WERI-Rb-1 (cell line): ENCODE measurements around the gene HMHB1.
A peak's percentile ranks its signal among the peaks of the same experiment; 100 is the strongest.

ENCODE experiments used
- DNase-seq: peaks from one replicate; pipeline ENCODE4 v3.0.0-alpha.2; 2020
- H3K27ac ChIP-seq: fragments of 250-450 bp; sonication (Bioruptor Pico); 2 replicates; pipeline ENCODE4 v1.5.1; 2020; ENCODE audit warnings: mild to moderate bottlenecking, moderate library complexity
- H3K27me3 ChIP-seq: fragments of 250-450 bp; sonication (Bioruptor Pico); 2 replicates; pipeline ENCODE4 v1.5.1; 2021; ENCODE audit warnings: mild to moderate bottlenecking, low read depth, moderate library complexity; ENCODE audit not compliant: insufficient read depth, severe bottlenecking
- H3K36me3 ChIP-seq: fragments of 250-450 bp; sonication (Bioruptor Pico); 2 replicates; pipeline ENCODE4 v1.5.1; 2020; ENCODE audit warnings: mild to moderate bottlenecking, moderate library complexity
- H3K4me3 ChIP-seq: 2 replicates; pipeline ENCODE4 v1.5.1; 2011; ENCODE audit warnings: low read depth, mild to moderate bottlenecking, control low read depth, low read length
- H3K9me3 ChIP-seq: fragments of 250-450 bp; sonication (Bioruptor Pico); 2 replicates; pipeline ENCODE4 v1.5.1; 2021; ENCODE audit warnings: mild to moderate bottlenecking, moderate library complexity; ENCODE audit not compliant: severe bottlenecking
- TF ChIP-seq, protein P1 (sequence below): IDR thresholded peaks from 2 replicates; pipeline ENCODE4 v1.5.1; 2011; ENCODE audit warnings: low read depth, mild to moderate bottlenecking, control low read depth, inconsistent platforms, low read length

The HMHB1 gene

DNA sequence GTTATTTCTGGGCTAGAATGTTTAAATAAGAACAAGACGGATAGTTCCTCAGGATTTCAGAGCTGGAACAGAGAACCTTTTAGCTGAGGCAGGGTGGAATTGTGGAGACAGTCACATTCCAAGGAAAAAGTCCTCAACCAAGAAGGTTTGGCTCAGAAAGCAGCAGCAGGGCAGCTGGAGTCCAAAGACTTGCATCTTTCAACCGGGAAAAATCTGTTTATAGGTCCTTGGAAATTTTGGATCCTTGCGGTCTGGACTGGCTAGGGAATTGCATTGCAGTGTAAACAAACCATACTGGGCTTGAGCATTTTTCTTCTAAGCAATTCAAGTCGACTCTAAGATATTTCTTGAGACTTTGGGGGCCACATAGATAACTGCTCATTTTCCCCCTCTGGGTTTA, 40.8 kb upstream of the HMHB1 start:
- Histone ChIP-seq H3K9me3 (no peaks in the 10 kb centered on the region), H3K27ac (no peak overlapping the region), H3K36me3 (no peaks in the 10 kb centered on the region), H3K27me3 (no peaks in the 10 kb centered on the region), H3K4me3 (no peak overlapping the region)
- TF ChIP-seq, protein P1, sequence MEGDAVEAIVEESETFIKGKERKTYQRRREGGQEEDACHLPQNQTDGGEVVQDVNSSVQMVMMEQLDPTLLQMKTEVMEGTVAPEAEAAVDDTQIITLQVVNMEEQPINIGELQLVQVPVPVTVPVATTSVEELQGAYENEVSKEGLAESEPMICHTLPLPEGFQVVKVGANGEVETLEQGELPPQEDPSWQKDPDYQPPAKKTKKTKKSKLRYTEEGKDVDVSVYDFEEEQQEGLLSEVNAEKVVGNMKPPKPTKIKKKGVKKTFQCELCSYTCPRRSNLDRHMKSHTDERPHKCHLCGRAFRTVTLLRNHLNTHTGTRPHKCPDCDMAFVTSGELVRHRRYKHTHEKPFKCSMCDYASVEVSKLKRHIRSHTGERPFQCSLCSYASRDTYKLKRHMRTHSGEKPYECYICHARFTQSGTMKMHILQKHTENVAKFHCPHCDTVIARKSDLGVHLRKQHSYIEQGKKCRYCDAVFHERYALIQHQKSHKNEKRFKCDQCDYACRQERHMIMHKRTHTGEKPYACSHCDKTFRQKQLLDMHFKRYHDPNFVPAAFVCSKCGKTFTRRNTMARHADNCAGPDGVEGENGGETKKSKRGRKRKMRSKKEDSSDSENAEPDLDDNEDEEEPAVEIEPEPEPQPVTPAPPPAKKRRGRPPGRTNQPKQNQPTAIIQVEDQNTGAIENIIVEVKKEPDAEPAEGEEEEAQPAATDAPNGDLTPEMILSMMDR: no peak
- DNase-seq: no peak

DNA sequence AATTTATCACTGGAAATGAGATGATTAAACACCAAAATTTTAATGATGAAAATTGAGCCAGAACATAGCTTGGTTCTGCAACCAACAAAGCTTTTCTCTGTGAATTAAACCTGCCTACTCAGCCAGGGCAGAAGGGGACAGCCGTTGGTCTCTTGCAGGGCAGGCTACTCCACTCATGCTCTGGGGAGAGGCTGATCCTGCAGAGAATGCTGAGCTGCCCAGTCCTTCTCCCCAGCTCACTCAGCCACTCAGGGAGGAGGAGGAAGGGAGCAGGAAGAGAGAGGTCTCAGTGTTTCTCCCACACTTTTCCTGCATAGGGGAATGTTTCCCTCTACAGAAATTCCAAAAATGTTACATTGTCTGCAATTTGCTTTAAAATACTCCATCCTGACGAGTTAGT, 40.4 kb upstream of the HMHB1 start:
- Histone ChIP-seq H3K27ac (no peak overlapping the region), H3K27me3 (no peaks in the 10 kb centered on the region), H3K36me3 (no peaks in the 10 kb centered on the region), H3K4me3 (no peak overlapping the region), H3K9me3 (no peaks in the 10 kb centered on the region)
- TF ChIP-seq, protein P1: no peak
- DNase-seq: peak; percentile 30

DNA sequence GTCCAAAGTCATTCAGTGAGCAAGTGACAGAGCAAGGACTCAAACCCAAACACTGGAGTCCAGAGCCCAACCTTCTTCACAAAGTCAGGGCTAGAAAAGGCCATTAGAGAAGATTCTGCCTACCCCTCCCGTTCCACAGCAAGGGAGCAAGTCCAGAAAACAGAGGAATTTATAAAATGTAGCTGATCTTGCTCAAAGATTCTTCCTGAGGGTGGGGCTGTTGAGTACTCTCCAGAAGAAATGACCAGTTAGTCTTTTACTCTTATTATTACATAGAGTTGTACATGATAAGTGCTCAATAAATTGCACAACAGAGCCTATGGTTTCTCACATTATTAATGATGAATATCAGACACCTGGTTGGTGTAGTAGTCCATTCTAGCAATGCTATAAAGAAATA, 39.3 kb upstream of the HMHB1 start:
- Histone ChIP-seq H3K27ac (no peak overlapping the region), H3K27me3 (no peaks in the 10 kb centered on the region), H3K4me3 (no peak overlapping the region), H3K36me3 (no peaks in the 10 kb centered on the region), H3K9me3 (no peaks in the 10 kb centered on the region)
- DNase-seq: no peak
- TF ChIP-seq, protein P1: no peak

DNA sequence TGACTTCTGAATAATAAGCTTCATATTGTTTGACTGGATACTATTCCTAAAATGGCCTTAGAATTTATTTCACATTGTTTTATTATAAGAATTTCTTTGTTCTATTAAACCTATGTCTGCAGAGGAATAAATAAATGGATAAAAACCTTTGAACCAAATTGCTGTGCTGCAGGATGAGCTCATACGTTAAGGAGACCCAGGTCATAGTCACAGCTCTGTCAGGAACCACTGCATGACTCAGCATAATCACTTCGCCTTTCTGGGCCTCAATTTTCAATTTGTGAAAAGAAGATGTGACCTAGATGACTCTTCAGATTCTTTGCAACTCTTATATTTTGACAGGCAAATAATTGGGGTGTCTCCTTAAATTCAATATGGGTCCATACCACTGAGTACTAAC, 36.7 kb upstream of the HMHB1 start:
- no peaks in the 10 kb centered on the region for H3K9me3 ChIP-seq
- TF ChIP-seq, protein P1: no peak
- H3K27ac ChIP-seq: no peak overlapping the region
- no peak for DNase-seq
- H3K4me3 ChIP-seq: no peak overlapping the region
- no peaks in the 10 kb centered on the region for H3K36me3 ChIP-seq
- no peaks in the 10 kb centered on the region for H3K27me3 ChIP-seq

DNA sequence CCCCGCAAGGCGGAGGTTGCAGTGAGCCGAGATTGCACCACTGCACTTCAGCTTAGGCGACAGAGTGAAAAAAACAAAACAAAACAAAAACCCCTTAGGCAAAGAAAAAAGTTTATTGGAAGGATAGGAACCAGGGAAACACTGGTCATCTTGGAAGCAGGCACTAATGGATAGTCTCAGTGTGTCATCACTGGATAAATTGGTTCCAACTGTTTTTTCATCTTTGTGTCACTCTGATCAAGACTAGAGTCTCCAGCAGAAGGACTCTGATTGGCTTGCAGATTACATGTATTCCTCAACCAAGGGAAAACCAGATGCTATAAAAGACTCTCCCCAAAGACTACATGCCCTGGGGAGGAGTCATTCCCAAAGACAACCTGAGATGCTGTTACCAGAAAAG, 35.0 kb upstream of the HMHB1 start:
- no peak overlapping the region for H3K27ac ChIP-seq
- H3K4me3 ChIP-seq: no peak overlapping the region
- H3K27me3 ChIP-seq: no peaks in the 10 kb centered on the region
- no peaks in the 10 kb centered on the region for H3K36me3 ChIP-seq
- DNase-seq: no peak
- H3K9me3 ChIP-seq: no peaks in the 10 kb centered on the region
- TF ChIP-seq, protein P1: no peak

DNA sequence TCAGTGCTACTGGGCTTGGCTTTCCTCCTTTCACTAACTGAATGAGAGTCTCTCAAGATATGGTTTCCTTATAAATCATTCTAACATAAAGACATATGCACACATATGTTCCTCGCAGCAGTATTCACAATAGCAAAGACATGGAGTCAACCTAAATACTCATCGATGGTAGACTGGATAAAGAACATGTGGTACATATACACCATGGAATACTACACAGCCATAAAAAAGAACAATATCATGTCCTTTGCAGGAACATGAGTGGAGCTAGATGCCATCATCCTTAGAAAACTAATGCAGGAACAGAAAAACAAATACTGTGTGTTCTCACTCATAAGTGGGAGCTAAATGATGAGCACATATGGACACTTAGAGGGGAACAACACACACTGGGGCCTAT, 32.5 kb upstream of the HMHB1 start:
- Histone ChIP-seq H3K27me3 (no peaks in the 10 kb centered on the region), H3K4me3 (no peak overlapping the region), H3K27ac (no peak overlapping the region), H3K9me3 (no peaks in the 10 kb centered on the region), H3K36me3 (no peaks in the 10 kb centered on the region)
- no peak for DNase-seq
- TF ChIP-seq, protein P1: no peak
